HCT116 (cell line): ENCODE results near the gene RPL13. TPM values are rescaled to one million over a fixed set of nuclear protein-coding genes. Genes with fewer than 3 reads are reported as not detected.

Experiments
- ATAC-seq: fragments of 200-7000 bp; cut with Tn5 transposase; 2 replicates; pipeline ENCODE4 v1.9.1; 2020; ENCODE audit warnings: mild to moderate bottlenecking, moderate library complexity
- BruUV-seq: library from RNA; stranded (reverse); fragments of 400-500 nt; replicated peaks from 2 replicates; lab custom pipeline; 2021; lab: Mats Ljungman, UMichigan
- CTCF ChIA-PET: fragments of 300-600 bp; sonication (Branson Sonifier 250); formaldehyde crosslinking; loops from one replicate; lab custom pipeline; 2021; ENCODE audit warnings: antibody characterized with exemption; lab: Charles Lee
- POLR2A ChIA-PET: fragments of 300-600, 350-600 bp; sonication (Branson Sonifier 250); formaldehyde crosslinking; loops from one replicate; lab custom pipeline; 2021; ENCODE audit warnings: antibody characterized with exemption; lab: Charles Lee
- RAD21 ChIA-PET, 2 experiments: fragments of 300-600 bp; sonication (Branson Sonifier 250); formaldehyde crosslinking; loops; one replicate each; lab custom pipeline; 2023; ENCODE audit warnings: low total read pairs in 2 of 2; ENCODE audit not compliant: uncharacterized antibody in 2 of 2, unreplicated experiment in 2 of 2, low non-redundant PET in 1 of 2; lab: Charles Lee
- DNase-seq: peaks from one replicate; pipeline ENCODE4 v3.0.0-alpha.2; 2010; ENCODE audit warnings: low read depth, low spot score
- H2AFZ ChIP-seq: fragments of 200-600 bp; shearing (Covaris generic), sonication (generic); 2 replicates; pipeline ENCODE4 v1.6.1; 2017; ENCODE audit warnings: low read depth, mixed run types, mixed read lengths, antibody characterized with exemption, low read length; ENCODE audit not compliant: poor library complexity, severe bottlenecking
- H3K27ac ChIP-seq: 2 replicates; pipeline ENCODE4 v1.5.1; 2012; ENCODE audit warnings: low read depth, low read length
- H3K27me3 ChIP-seq: fragments of 200-600 bp; sonication (generic); 2 replicates; pipeline ENCODE4 v1.6.1; 2016; ENCODE audit warnings: mixed run types, low read length, mixed read lengths; ENCODE audit not compliant: insufficient read depth
- H3K36me3 ChIP-seq, 2 experiments: fragments of 200-500 bp in 1 of 2; fragments of 200-600 bp in 1 of 2; sonication (Bioruptor generic) in 1 of 2; sonication (generic) in 1 of 2; 2 replicates each; pipeline versions ENCODE4 v1.5.1 to v1.6.1; 2014 to 2016; ENCODE audit warnings: low read length in 2 of 2, inconsistent platforms in 1 of 2, mixed read lengths in 1 of 2, mixed run types in 1 of 2; ENCODE audit not compliant: insufficient read depth in 2 of 2, control insufficient read depth in 1 of 2
- H3K4me1 ChIP-seq, 2 experiments: fragments of 200-600 bp in 1 of 2; sonication (generic) in 1 of 2; 2 replicates each; pipeline versions ENCODE4 v1.5.1 to v1.6.1; 2012 to 2017; ENCODE audit warnings: low read length in 2 of 2, inconsistent platforms in 1 of 2, mild to moderate bottlenecking in 1 of 2, mixed read lengths in 1 of 2, mixed run types in 1 of 2, moderate library complexity in 1 of 2; ENCODE audit not compliant: insufficient read depth in 2 of 2, control insufficient read depth in 1 of 2
- H3K4me2 ChIP-seq: fragments of 200-600 bp; sonication (generic); 2 replicates; pipeline ENCODE4 v1.6.1; 2017; ENCODE audit warnings: mixed run types, low read length, mixed read lengths
- H3K4me3 ChIP-seq, 2 experiments: fragments of 200-600 bp in 1 of 2; sonication (generic) in 1 of 2; replicated peaks in 1 of 2; 2 replicates each; pipeline ENCODE4 v1.5.1; 2011 to 2016; ENCODE audit warnings: low read length in 2 of 2, control low read depth in 1 of 2, low read depth in 1 of 2, mild to moderate bottlenecking in 1 of 2, mixed read lengths in 1 of 2, mixed run types in 1 of 2
- H3K79me2 ChIP-seq: fragments of 200-600 bp; sonication (generic); 2 replicates; pipeline ENCODE4 v1.6.1; 2017; ENCODE audit warnings: mild to moderate bottlenecking, mixed run types, low read length, moderate library complexity, mixed read lengths; ENCODE audit not compliant: insufficient read depth
- H3K9ac ChIP-seq: fragments of 200-600 bp; sonication (generic); 2 replicates; pipeline ENCODE4 v1.6.1; 2016; ENCODE audit warnings: low read length, mixed read lengths
- H3K9me2 ChIP-seq: fragments of 200-600 bp; sonication (generic), shearing (Covaris generic); 2 replicates; pipeline ENCODE4 v1.6.1; 2017; ENCODE audit warnings: mixed run types, mild to moderate bottlenecking, moderate library complexity; ENCODE audit not compliant: insufficient read depth
- H3K9me3 ChIP-seq, 2 experiments: fragments of 200-500 bp in 1 of 2; fragments of 200-600 bp in 1 of 2; sonication (Bioruptor generic) in 1 of 2; sonication (generic) in 1 of 2; 2 replicates each; pipeline ENCODE4 v1.6.1; 2014 to 2017; ENCODE audit warnings: low read length in 2 of 2, mixed read lengths in 2 of 2, inconsistent platforms in 1 of 2, low read depth in 1 of 2, mild to moderate bottlenecking in 1 of 2, mixed run types in 1 of 2, moderate library complexity in 1 of 2; ENCODE audit not compliant: control insufficient read depth in 1 of 2, insufficient read depth in 1 of 2
- H4K20me1 ChIP-seq: fragments of 200-600 bp; sonication (generic), shearing (Covaris generic); 2 replicates; pipeline ENCODE4 v1.6.1; 2017; ENCODE audit warnings: mixed run types, mild to moderate bottlenecking, moderate library complexity; ENCODE audit not compliant: insufficient read depth
- CBX3 ChIP-seq: IDR thresholded peaks from 2 replicates; pipeline ENCODE4 v1.6.1; 2012; ENCODE audit warnings: low read depth
- EGR1 ChIP-seq: IDR thresholded peaks from 2 replicates; pipeline ENCODE4 v1.6.1; 2012; ENCODE audit warnings: low read depth
- ELF1 ChIP-seq: IDR thresholded peaks from 2 replicates; pipeline ENCODE4 v1.6.1; 2012; ENCODE audit warnings: low read depth, borderline replicate concordance
- EZH2 ChIP-seq: fragments of 200-600 bp; sonication (generic); IDR thresholded peaks from 2 replicates; pipeline ENCODE4 v1.6.1; 2017; ENCODE audit warnings: antibody characterized with exemption, mixed run types
- FOSL1 ChIP-seq: IDR thresholded peaks from 2 replicates; pipeline ENCODE4 v1.6.1; 2012; ENCODE audit warnings: low read depth
- JUND ChIP-seq: IDR thresholded peaks from 2 replicates; pipeline ENCODE4 v1.6.1; 2012
- MAX ChIP-seq: IDR thresholded peaks from 2 replicates; pipeline ENCODE4 v1.6.1; 2012
- POLR2AphosphoS5 ChIP-seq: IDR thresholded peaks from 2 replicates; pipeline ENCODE4 v1.6.1; 2011; ENCODE audit warnings: mild to moderate bottlenecking, low read depth, low read length, moderate library complexity
- REST ChIP-seq: IDR thresholded peaks from 2 replicates; pipeline ENCODE4 v1.6.1; 2012; ENCODE audit warnings: low read depth
- SP1 ChIP-seq: IDR thresholded peaks from 2 replicates; pipeline ENCODE4 v1.6.1; 2012; ENCODE audit warnings: low read depth
- SRF ChIP-seq: IDR thresholded peaks from 2 replicates; pipeline ENCODE4 v1.6.1; 2012; ENCODE audit warnings: low read depth
- TCF7L2 ChIP-seq: IDR thresholded peaks from 2 replicates; pipeline ENCODE4 v1.7.0; 2011; ENCODE audit warnings: borderline replicate concordance, inconsistent platforms; ENCODE audit not compliant: insufficient read depth, insufficient read length; ENCODE audit errors: extremely low read depth
- YY1 ChIP-seq: IDR thresholded peaks from 2 replicates; pipeline ENCODE4 v1.6.1; 2011; ENCODE audit warnings: low read length, low read depth, moderate library complexity, mild to moderate bottlenecking; ENCODE audit not compliant: insufficient replicate concordance; ENCODE audit errors: extremely low read depth
- ZFX ChIP-seq: fragments of 450-650 bp; IDR thresholded peaks from 2 replicates; pipeline ENCODE4 v1.6.1; 2017
- ZNF274 ChIP-seq: fragments of 200-500 bp; sonication (Bioruptor generic); IDR thresholded peaks from 2 replicates; pipeline ENCODE4 v1.6.1; 2014; ENCODE audit warnings: mild to moderate bottlenecking, low read depth, low read length, inconsistent platforms
- intact Hi-C: fragments of 100-400 bp; cut with micrococcal nuclease; formaldehyde crosslinking; loops from 2 replicates; pipeline ENCODE4 v1.10.0; 2022
- total RNA-seq: library from RNA; stranded (reverse); gene quantifications from one replicate; pipeline ENCODE4 v1.2.1, GENCODE V29; 2021; ENCODE audit not compliant: unreplicated experiment

The RPL13 gene
- total RNA-seq, 1 experiment from 2014 or later: 4,404 TPM

DNA sequence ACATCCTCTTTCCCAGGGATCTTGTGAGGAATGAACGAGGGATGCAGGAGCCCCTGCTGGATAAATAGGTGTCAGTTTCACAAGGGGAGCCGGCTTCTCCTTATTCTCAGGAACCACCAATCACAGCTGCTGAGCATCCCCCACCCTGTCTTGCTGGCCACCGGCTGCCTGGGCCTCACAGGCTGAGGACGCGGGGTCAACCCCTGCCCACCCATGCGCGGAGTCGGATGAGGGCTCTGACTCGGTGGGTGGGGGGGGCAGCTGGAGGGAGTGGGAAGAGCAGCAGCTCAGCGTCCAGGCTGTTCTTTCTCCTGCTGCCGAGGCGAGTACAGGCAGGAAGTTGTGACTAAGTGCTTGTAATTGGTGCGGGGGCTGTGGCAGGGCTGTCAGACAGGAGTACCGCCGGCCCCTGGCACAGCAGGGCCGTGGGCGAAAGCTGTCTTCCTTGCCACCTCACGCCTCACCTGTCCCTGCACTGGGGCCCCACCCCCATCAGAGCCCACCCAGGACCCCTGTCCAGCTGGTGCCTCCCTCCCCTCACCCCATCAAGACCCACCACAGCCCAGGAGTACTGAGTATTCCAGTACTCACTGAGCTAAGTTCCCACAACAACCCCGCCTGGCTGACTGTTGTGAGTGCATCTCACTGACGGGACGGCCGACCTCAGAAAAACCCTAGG, 41.9 kb downstream of the RPL13 start:
- ATAC-seq: peak; percentile 71
- intact Hi-C loops: no loop called here
- DNase-seq: peak; percentile 24
- Histone ChIP-seq H3K4me3 (peak overlapping the region; percentile 19 to 49), H3K4me1 (peaks cover 28 to 52% of the 10 kb centered on the region in 2 experiments), H3K36me3 (no peaks in the 10 kb centered on the region), H2AFZ (peak overlapping the region; percentile 27), H3K27ac (peak overlapping the region; percentile 43), H3K79me2 (no peaks in the 10 kb centered on the region), H4K20me1 (no peaks in the 10 kb centered on the region), H3K4me2 (peak overlapping the region; percentile 83), H3K9ac (peak overlapping the region; percentile 31), H3K9me3 (no peaks in the 10 kb centered on the region), H3K27me3 (no peaks in the 10 kb centered on the region), H3K9me2 (no peaks in the 10 kb centered on the region)
- ChIA-PET CTCF (interaction anchor here (1.0 to 2.0 kb wide), 7 partner anchors 11 to 40 kb away, joined by 3 to 10 read pairs (median 4); partner anchors contain the start of gene DPEP1), RAD21 (interaction anchor here in 1 of 2 experiments (0.6 to 0.7 kb wide), 2 partner anchors 15 to 25 kb away, joined by 3 read pairs; no protein-coding TSS in a partner anchor), POLR2A (interaction anchor here (0.7 to 1.8 kb wide), 6 partner anchors 13 to 385 kb away, joined by 3 to 6 read pairs (median 3); partner anchors contain the start of genes CHMP1A and SPATA33)
- BruUV-seq: no TSS peak
- TF ChIP-seq JUND (no peak), TCF7L2 (peak; percentile 66), SRF (no peak), POLR2AphosphoS5 (peak; percentile 31; the same call in 1 of the 2 replicates)

GRCh38 chr16:89602952-89603590, 42.6 kb downstream of the RPL13 start:
- peaks cover 28 to 55% of the 10 kb centered on the region in 2 experiments for H3K4me1 ChIP-seq
- ChIA-PET CTCF (interaction anchor here (1.0 to 2.0 kb wide), 5 partner anchors 10 to 29 kb away, joined by 4 to 10 read pairs (median 4); partner anchors contain the start of gene DPEP1), RAD21 (interaction anchor here in 1 of 2 experiments (0.6 to 0.7 kb wide), 2 partner anchors 14 to 24 kb away, joined by 3 read pairs; no protein-coding TSS in a partner anchor), POLR2A (interaction anchor here (0.7 to 1.8 kb wide), 5 partner anchors 12 to 97 kb away, joined by 3 to 6 read pairs (median 3); partner anchors contain the start of genes CHMP1A and SPATA33)
- no peaks in the 10 kb centered on the region for H3K9me2 ChIP-seq
- no peak for DNase-seq
- H3K27me3 ChIP-seq: no peaks in the 10 kb centered on the region
- H3K27ac ChIP-seq: no peak overlapping the region; the same call in 1 of the 2 replicates
- H3K9me3 ChIP-seq: no peaks in the 10 kb centered on the region
- intact Hi-C loops: no loop called here
- BruUV-seq: no TSS peak
- no peaks in the 10 kb centered on the region for H3K36me3 ChIP-seq
- H3K9ac ChIP-seq: peak overlapping the region; percentile 31; the same call in 1 of the 2 replicates
- no peaks in the 10 kb centered on the region for H3K79me2 ChIP-seq
- no peak; the same call in 1 of the 2 replicates for ATAC-seq
- H4K20me1 ChIP-seq: no peaks in the 10 kb centered on the region
- no peak overlapping the region for H2AFZ ChIP-seq
- H3K4me2 ChIP-seq: peak overlapping the region; percentile 83
- H3K4me3 ChIP-seq: peak overlapping the region; percentile 19 to 49
- TF ChIP-seq YY1 (no peak), JUND (no peak), FOSL1 (no peak), ZNF274 (no peak), MAX (no peak), ELF1 (no peak), EZH2 (no peak), ZFX (no peak), EGR1 (no peak), SP1 (no peak), POLR2AphosphoS5 (no peak), REST (no peak), CBX3 (no peak)
